ENCODE measurements around the gene TAB2.

TAB2 gene

GRCh38 chr6:149395185-149395584, 77.7 kb downstream of the TAB2 start:
- TF ChIP-seq ZNF70 (CRISPR knock-in tag; IDR thresholded peaks at IDR 0.05) (peak; percentile 97), ZC3H10 (CRISPR knock-in tag; IDR thresholded peaks at IDR 0.05) (no peak), ISL1 (CRISPR knock-in tag; IDR thresholded peaks at IDR 0.05) (no peak), POU6F1 (CRISPR knock-in tag; IDR thresholded peaks at IDR 0.05; ENCODE audit: borderline replicate concordance, low read depth) (no peak), PPARA (CRISPR knock-in tag; IDR thresholded peaks at IDR 0.05; ENCODE audit: borderline replicate concordance) (no peak), GLIS3 (CRISPR knock-in tag; IDR thresholded peaks at IDR 0.05) (no peak), PATZ1 (CRISPR knock-in tag; IDR thresholded peaks at IDR 0.05; ENCODE audit: borderline replicate concordance) (no peak), OSR1 (CRISPR knock-in tag; IDR thresholded peaks at IDR 0.05) (no peak), ZFP3 (CRISPR knock-in tag; IDR thresholded peaks at IDR 0.05) (no peak), TCF4 (CRISPR knock-in tag; IDR thresholded peaks at IDR 0.05; ENCODE audit: borderline replicate concordance) (peak; percentile 57), TSHZ2 (CRISPR knock-in tag; IDR thresholded peaks at IDR 0.05) (no peak)
- no peak for ATAC-seq

GRCh38 chr6:149397384-149397783, 79.9 kb downstream of the TAB2 start:
- no peak for ATAC-seq

More at GRCh38 chr6:149397384-149397783, 79.9 kb downstream of the TAB2 start:
- TF ChIP-seq ZC3H10 (CRISPR knock-in tag; IDR thresholded peaks at IDR 0.05) (no peak), ZNF565 (CRISPR knock-in tag; conservative IDR thresholded peaks at IDR 0.05; ENCODE audit: low read depth) (no peak), GLIS3 (CRISPR knock-in tag; IDR thresholded peaks at IDR 0.05) (no peak), RARB (CRISPR knock-in tag; IDR thresholded peaks at IDR 0.05) (no peak), BACH2 (CRISPR knock-in tag; IDR thresholded peaks at IDR 0.05; ENCODE audit: borderline replicate concordance) (no peak), ZFP3 (CRISPR knock-in tag; IDR thresholded peaks at IDR 0.05) (no peak), POU6F1 (CRISPR knock-in tag; IDR thresholded peaks at IDR 0.05; ENCODE audit: borderline replicate concordance, low read depth) (no peak), TSHZ2 (CRISPR knock-in tag; IDR thresholded peaks at IDR 0.05) (no peak), ARNTL (CRISPR knock-in tag; IDR thresholded peaks at IDR 0.05; ENCODE audit: borderline replicate concordance, low read depth) (no peak), PATZ1 (CRISPR knock-in tag; IDR thresholded peaks at IDR 0.05; ENCODE audit: borderline replicate concordance) (no peak), SNAI2 (CRISPR knock-in tag; IDR thresholded peaks at IDR 0.05) (no peak), OSR1 (CRISPR knock-in tag; IDR thresholded peaks at IDR 0.05) (no peak), ZNF70 (CRISPR knock-in tag; IDR thresholded peaks at IDR 0.05) (no peak), CSRNP3 (CRISPR knock-in tag; IDR thresholded peaks at IDR 0.05) (no peak), TCF4 (CRISPR knock-in tag; IDR thresholded peaks at IDR 0.05; ENCODE audit: borderline replicate concordance) (no peak), TOX (CRISPR knock-in tag; IDR thresholded peaks at IDR 0.05; ENCODE audit: borderline replicate concordance) (no peak), PPARA (CRISPR knock-in tag; IDR thresholded peaks at IDR 0.05; ENCODE audit: borderline replicate concordance) (no peak), ZNF8 (CRISPR knock-in tag; IDR thresholded peaks at IDR 0.05) (no peak)

Data from SK-N-SH treated with all-trans-retinoic acid at 6 μM for 48 hours (cell line).